Testis (tissue), 2 donors: Measurements from ENCODE around the gene SLC12A2.

Experiments used
- CTCF ChIP-seq, 3 experiments: fragments of 450-650 bp in 2 of 3; fragments of 200-600 bp in 1 of 3; sonication (generic) in 1 of 3; IDR thresholded peaks; one replicate each; pipeline ENCODE4 v1.5.1; 2016 to 2019; ENCODE audit warnings: antibody characterized with exemption in 3 of 3, mild to moderate bottlenecking in 2 of 3, moderate library complexity in 1 of 3
- POLR2A ChIP-seq: fragments of 450-650 bp; IDR thresholded peaks from one replicate; pipeline ENCODE4 v1.6.1; 2017; ENCODE audit warnings: antibody characterized with exemption, mild to moderate bottlenecking, moderate library complexity

- TF ChIP-seq CTCF (IDR thresholded peaks at IDR 0.05) (no peak), POLR2A (no peak)
These were observed 32.9 kb downstream of the SLC12A2 start for GRCh38 chr5:128116445-128116844.
